COLO668 (cell line): ENCODE results near the gene PRKCSH.
"Not testable (repeated sequence)": the region's sequence is repeated elsewhere in the genome, so short reads cannot be mapped to it uniquely, and the experiment has no call there.

ENCODE experiments used
- DNase-seq: peaks from one replicate; lab custom pipeline; 2025; ENCODE audit not compliant: unreplicated experiment; lab: John Stamatoyannopoulos, UW

The PRKCSH gene

GRCh38 chr19:11468266-11468845, 32.9 kb downstream of the PRKCSH start:
- DNase-seq: not testable (repeated sequence)

DNA sequence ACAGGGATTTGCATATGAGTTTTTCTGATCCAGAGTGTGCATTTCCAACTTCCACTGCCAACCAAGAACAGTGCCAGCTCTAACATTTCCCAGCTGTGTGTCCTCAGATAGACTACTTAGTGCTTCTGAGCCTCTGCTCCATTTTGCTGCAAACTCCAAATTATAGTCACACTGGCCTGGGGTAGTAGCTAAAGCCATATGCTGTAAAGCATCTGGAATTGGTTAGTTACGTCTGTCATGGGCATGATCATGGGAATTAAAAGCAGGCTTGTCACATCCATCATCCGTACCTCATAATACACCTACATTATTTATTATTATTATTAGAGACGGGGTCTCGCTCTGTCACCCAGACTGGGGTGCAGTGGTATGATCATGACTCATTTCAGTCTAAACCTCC, 38.3 kb downstream of the PRKCSH start:
- no peak for DNase-seq

GRCh38 chr19:11475343-11475742, 39.9 kb downstream of the PRKCSH start:
- not testable (repeated sequence) for DNase-seq

- DNase-seq: no peak
These were observed 40.4 kb downstream of the PRKCSH start for GRCh38 chr19:11475861-11476260.

GRCh38 chr19:11478167-11479089, 43.0 kb downstream of the PRKCSH start:
- DNase-seq: no peak

- peak; percentile 63 for DNase-seq
These were observed 43.9 kb downstream of the PRKCSH start for GRCh38 chr19:11479090-11479897.

DNA sequence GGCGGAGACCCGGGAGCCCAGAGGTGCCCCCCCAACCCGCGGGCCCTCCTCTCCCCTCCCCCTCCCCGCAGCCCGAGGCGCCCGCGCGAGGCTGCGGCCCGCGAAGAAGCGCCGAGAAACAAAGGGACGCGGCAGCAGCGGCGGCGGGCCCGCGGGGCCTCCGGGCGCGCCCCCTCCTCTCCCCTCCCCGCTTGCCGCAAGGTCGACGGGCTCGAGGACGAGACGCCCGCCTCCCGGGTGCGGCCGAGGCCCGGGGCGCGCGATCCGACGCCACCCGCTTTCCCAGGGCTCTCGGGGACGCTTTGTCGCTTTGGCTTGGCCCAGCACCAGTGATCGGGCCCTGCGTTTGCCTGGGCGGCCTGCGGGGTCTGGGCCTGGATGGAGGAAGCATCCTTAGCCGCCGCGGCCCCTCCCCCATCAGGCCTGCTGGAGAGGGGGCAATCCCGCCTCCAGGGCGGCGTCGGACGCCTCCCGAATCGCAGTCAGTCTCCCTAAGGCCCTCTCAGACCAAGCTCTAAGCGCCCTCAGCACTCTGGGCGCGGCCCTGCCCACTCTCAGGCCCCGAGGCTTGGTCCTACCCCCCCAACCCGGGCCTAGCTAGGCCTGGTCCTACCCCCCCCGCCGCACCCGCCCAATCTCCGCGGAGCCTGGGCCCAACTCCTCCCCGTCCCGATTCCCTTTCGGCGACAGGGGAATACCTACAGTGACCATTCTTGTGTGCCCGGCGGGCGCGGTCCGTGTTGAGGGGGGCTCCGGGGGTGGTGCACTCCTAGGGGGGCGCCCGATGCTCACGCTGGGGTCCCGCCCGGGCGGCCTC, 44.7 kb downstream of the PRKCSH start:
- peak; percentile 60 for DNase-seq

- DNase-seq: peak; percentile 84
These were observed 45.5 kb downstream of the PRKCSH start, which contains the start of gene ELAVL3 for GRCh38 chr19:11480715-11481533. Gene ELAVL3, minus strand, starts transcription at chr19:11481046. Its CDS starts 438 bp downstream, at chr19:11480608.

DNA sequence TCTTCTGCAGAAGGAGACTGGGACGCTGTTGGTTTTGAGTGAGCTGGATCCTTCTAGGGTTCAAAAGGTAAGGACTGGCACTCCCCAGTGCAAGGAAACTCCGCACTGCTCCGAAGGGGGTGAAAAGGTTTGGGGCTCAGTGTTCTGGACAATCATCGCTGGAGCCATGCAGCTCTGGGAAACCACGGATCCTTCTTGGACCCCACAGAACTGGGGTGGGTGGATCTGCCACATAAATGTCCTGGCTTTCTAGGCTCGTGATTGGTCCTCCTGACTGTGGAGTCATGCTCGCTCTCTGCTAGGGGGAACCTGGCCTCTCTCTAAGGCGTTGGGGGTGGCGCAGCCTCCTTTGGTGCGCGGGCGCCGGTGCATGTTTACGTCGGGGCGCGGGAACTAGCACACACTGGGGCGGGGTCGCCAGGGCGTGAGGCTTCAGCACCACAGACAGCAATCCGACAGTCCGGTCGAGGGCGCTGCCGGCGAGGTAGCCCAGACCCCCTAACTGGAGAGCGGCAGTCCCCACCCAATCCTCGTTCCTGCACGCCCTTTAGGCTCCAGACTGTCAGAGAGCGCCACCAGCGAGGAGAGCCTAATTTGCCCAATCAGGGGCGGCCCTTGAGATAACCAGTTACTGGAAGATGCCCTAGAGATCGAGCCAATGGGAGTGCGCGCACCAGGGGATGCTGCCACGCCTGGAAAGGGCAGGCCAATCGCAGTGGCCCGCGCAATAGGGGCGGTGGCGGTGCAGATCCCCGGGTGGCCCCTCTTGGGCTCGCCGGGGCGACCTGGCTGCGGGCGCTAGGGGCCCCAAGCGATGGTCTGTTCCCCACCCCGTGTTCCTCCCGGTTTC, 46.3 kb downstream of the PRKCSH start:
- DNase-seq: peak; percentile 92

DNA sequence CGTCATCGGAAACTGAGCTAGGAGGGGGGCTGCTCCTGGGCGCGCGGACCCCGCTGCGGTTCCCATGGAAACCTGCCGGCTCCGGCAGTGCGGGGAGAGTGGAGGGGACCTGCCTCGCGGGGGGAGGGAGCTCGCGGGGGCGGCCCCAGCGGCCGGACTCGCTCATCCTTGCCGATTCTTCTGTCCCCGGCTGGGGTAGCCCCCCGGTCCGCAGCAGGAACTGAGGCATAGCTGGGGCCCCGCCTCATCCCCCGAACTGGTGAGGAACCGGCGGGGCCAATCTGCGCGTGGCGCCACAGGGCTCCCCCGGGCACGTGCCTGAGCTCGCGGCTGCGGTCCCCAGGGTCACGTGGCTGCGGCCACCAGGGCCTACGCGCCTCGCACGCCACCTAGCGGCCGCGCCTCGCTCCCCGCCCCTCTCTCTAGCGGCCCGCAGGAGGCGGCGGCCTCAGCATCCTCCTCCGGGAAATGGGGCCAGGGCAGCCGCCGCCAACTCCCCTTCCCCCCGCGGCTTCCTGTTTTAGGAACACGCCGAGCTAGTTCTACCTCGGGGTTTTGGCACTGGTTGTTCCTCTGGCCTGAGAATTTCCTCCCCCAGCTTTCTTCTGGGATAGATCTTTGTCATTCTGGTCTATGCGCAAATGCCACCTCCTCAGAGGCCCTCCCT, 47.1 kb downstream of the PRKCSH start:
- DNase-seq: peak; percentile 92

GRCh38 chr19:11483366-11484111, 48.1 kb downstream of the PRKCSH start:
- DNase-seq: no peak

DNA sequence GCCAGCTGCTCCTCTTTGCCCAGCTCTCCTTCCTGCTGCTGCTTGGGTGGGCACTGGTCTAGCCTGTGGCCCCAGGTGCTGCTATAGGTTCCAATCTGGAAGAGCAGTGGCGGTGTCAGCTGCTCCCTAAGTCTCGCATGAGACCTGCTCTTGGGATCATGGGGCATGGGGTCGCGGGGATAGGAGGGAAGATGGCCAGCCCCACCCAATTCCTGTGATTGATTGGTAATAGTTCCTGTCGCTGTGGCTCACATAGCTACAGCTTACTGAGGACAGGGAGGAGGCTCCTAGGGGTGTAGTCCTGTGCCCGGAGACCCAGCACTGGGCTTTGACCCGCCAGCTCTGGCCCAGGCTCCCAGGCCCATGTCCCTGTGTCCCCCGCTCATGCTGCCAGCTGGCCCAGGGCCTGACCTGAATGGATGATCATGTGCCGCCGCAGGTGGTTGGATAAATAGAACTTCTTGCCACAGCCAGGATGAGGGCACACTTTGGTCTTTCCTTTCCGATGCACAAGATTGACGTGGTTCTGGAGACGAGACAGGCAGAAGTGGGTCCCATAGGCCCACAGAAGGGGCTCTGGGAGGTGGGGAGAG, 49.9 kb downstream of the PRKCSH start:
- DNase-seq: no peak

DNA sequence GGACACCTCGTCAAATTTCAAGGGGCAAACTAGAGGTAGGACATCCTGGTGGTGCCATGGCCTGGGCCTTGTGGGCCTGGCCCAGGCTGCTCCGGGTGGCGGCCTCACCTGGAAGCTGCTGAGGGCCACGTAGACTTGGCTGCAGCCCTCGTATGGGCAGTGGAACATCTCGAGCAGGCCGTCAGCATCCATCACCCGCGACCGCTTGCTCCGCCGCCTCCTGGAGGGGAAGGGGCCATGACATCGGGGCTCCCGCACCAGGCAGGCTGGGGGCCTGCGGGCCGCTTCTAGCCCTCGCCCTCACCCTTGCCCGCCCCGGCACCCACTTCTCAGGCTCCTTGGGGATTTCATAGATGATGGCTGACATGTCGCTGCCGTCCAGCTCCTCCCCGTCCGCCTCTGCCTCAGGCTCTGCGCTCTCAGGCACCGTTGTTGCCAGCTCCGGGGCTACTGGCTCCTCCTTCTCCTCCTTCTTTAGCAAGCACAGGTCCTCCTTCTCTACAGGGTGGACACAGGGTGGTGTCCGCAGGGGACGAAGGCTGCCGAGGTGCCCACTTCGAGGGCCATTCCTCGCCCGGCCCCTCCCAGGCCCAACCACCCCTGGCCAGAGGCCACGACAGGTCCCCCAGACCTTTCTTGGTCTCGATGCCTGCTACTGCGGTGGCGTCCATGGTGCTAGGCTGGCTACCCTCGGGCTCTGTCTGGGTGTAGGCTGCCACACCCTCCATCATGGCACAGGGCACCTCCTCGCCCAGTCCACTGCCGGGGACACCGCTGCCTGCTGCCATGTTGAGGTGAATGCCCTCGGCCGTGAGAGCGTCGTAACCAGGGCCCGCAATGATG, 51.4 kb downstream of the PRKCSH start:
- DNase-seq: no peak

DNA sequence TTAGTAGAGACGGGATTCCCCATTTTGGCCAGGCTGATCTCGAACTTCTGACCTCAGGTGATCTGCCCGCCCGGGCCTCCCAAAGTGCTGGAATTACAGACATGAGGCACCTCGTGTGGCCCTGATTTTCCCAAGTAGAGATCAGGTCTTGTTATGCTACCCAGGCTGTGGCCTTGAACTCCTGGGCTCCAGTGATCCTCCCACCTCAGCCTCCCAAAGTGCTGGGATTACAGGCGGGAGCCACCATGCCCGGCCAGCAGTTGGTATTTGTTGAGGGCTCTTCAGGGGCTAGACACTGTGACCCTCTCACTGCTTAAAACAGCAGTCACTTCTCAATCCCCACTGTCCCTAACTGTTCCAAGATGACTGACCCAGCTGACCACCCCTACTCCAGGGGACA, 53.9 kb downstream of the PRKCSH start:
- no peak for DNase-seq

GRCh38 chr19:11494634-11495285, 59.3 kb downstream of the PRKCSH start:
- no peak for DNase-seq

DNA sequence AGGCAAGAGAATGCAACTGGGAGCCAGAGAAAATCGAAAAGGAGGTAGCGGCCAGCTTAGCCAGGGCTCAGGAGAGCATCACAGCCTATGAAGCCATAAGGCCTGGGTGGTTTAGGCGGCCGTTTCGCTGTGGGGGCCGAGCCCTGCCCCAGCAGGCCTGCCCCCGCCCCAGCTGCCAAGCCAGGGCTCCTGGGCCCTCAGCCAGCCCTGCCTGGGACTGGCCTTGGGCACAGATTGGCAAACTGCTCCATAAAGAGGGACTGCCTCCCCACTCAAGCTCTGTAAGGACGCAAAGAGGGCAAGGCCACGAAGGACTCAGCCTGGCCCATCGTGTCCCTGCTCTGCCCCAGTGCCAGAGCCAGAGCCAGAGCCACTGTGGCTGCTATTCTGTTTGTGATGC, 60.0 kb downstream of the PRKCSH start:
- no peak for DNase-seq
